OCI-LY7 (cell line): Measurements from ENCODE around the gene ANKRD22.
"Not testable (repeated sequence)": the region's sequence is repeated elsewhere in the genome, so short reads cannot be mapped to it uniquely, and the experiment has no call there.

Experiments
- EZH2phosphoT487 ChIP-seq: fragments of 200-600 bp; sonication (generic); IDR thresholded peaks from 2 replicates; pipeline ENCODE4 v1.6.1; 2018; ENCODE audit warnings: low read depth, borderline replicate concordance, mild to moderate bottlenecking, mixed run types, antibody characterized with exemption, low read length, moderate library complexity, mixed read lengths
- TF ChIP-seq, protein P1 (sequence below): fragments of 200-600 bp; sonication (generic); conservative IDR thresholded peaks from 2 replicates; pipeline ENCODE4 v1.5.1; 2014; ENCODE audit warnings: mild to moderate bottlenecking, antibody characterized with exemption, low read length, moderate library complexity, mixed read lengths

DNA sequence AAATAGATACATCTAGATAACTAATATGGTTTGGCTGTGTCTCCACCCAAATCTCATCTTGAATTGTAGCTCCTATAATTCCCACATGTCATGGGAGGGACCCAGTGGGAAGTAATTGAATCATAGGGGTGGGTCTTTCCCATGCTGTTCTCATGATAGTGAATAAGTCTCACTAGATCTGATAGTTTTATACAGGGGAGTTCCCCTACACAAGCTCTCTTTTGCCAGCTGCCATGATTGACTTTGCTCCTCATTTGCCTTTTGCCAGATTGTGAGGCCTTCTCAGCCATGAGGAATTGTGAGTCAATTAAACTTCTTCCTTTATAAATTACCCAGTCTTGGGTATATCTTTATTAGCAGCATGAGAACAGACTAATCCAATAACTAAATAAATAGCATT, 14.0 kb downstream of the ANKRD22 start:
- TF ChIP-seq, protein P1, sequence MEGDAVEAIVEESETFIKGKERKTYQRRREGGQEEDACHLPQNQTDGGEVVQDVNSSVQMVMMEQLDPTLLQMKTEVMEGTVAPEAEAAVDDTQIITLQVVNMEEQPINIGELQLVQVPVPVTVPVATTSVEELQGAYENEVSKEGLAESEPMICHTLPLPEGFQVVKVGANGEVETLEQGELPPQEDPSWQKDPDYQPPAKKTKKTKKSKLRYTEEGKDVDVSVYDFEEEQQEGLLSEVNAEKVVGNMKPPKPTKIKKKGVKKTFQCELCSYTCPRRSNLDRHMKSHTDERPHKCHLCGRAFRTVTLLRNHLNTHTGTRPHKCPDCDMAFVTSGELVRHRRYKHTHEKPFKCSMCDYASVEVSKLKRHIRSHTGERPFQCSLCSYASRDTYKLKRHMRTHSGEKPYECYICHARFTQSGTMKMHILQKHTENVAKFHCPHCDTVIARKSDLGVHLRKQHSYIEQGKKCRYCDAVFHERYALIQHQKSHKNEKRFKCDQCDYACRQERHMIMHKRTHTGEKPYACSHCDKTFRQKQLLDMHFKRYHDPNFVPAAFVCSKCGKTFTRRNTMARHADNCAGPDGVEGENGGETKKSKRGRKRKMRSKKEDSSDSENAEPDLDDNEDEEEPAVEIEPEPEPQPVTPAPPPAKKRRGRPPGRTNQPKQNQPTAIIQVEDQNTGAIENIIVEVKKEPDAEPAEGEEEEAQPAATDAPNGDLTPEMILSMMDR, result not testable (repeated sequence)
- not testable (repeated sequence) for TF ChIP-seq EZH2phosphoT487
